ENCODE data around the gene C19orf44. TPM values are rescaled to one million over a fixed set of nuclear protein-coding genes. Genes with fewer than 3 reads are reported as not detected.
"Not testable (repeated sequence)": the region's sequence is repeated elsewhere in the genome, so short reads cannot be mapped to it uniquely, and the experiment has no call there.

The C19orf44 gene
- polyA plus RNA-seq, 1 donor (not counting 4 experiments of a cell fraction or from before 2014, with no cell fraction given), result 2.7 TPM

DNA sequence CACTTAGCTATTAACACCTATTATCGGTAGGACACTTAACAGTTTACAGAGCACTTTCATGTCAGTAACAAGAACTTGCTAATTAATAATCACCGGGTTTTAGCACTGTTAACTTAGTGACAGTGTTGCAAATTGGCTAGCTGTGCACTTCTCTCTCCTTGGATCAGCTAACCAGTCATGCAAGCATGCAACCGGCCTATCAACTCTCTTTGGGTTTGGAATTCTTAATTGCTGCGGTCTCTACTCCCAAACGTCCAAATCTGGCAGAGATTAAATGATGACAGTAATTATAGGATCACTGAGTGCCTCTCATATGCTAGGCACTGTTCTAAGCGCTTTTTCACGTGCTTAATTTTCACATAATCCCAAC, 25.7 kb upstream of the C19orf44 start:
- FAIRE-seq (peak; percentile 26), DNase-seq (ENCODE audit: low read depth, low spot score) (no peak)
- Histone ChIP-seq H3K9ac (ENCODE audit: control insufficient read depth, extremely low read depth, insufficient read depth, low read length) (peak overlapping the region; percentile 84), H3K4me2 (ENCODE audit: control insufficient read depth, extremely low read depth, insufficient read depth, low read depth, low read length) (peak overlapping the region; percentile 94), H2AFZ (ENCODE audit: control insufficient read depth, low read length) (no peak overlapping the region), H3K27me3 (ENCODE audit: control insufficient read depth, extremely low read depth, insufficient read depth, low read length) (no peaks in the 10 kb centered on the region), H3K9me3 (ENCODE audit: control insufficient read depth, low read depth, low read length) (no peaks in the 10 kb centered on the region), H3K4me3 (ENCODE audit: control insufficient read depth in 2 of 3, extremely low read depth in 1 of 3, insufficient read depth in 2 of 3, low read depth in 1 of 3, low read length in 3 of 3) (peak overlapping the region; percentile 59 to 91 (median 76)), H3K27ac (ENCODE audit: control insufficient read depth, insufficient read depth, low read length) (peak overlapping the region; percentile 66), H3K9me1 (ENCODE audit: control insufficient read depth, extremely low read depth, insufficient read depth, low read length) (no peaks in the 10 kb centered on the region), H4K20me1 (ENCODE audit: control insufficient read depth, extremely low read depth, insufficient read depth, low read length) (peaks cover 5% of the 10 kb centered on the region), H3K36me3 (ENCODE audit: control insufficient read depth in 2 of 2, extremely low read depth in 1 of 2, insufficient read depth in 2 of 2, low read length in 2 of 2) (peaks cover 0 to 4% of the 10 kb centered on the region in 2 experiments), H3K79me2 (ENCODE audit: control insufficient read depth, insufficient read depth, low read length) (peaks cover 53% of the 10 kb centered on the region), H3K4me1 (ENCODE audit: control insufficient read depth, extremely low read depth, insufficient read depth, low read length) (peaks cover 16% of the 10 kb centered on the region)
- no peak for TF ChIP-seq EZH2 (IDR thresholded peaks at IDR 0.05; ENCODE audit: low read length)
- dilution Hi-C loops (cut with MboI; ENCODE audit: extremely low pct_ligation_motif_present, low sequenced_read_pairs), result no loop called here

DNA sequence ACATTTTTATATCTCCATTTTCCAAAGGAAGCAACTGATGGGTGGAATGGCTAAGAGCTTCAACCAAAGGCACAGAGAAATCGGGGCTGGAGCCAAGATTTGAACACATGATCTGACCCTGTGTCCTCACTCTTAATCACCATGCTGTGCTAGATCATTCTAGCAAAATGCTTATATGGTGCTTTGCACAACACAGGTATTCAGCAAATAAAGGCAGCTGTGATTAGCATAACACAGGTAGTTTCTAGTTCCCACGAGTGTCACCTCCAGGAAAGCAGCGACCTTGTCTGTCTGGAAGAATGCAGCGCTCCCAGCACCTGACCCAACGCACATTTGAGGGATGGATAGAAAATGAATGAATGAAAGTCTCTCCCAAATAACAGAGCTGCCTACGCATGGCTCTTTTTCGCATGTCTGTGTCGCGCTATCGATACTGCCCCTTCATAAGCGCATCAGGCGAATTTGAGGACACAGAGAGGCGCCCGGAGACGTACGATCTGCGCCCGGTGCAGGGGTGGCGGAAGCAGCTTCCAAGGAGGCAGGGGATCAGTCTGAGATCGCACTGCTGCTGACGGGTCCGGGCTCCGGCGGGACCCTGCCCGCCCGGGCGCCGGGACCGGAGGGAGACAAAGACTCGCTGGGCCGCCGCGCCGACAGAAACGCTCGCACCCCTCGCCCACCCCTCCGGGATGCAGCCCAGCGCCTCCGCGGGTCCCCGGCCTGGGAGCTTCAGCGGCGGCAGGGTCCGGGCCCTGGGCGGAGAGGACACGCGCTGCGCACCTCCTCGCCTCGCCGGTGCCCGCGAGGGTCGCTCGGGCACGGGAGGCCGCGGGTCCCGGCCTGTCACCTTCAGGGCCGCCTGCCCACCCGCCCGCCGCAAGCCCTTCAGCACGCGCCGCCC, 25.0 kb upstream of the C19orf44 start:
- DNase-seq (ENCODE audit: low read depth, low spot score), result no peak

GRCh38 chr19:16472559-16472899, 23.7 kb upstream of the C19orf44 start:
- Histone ChIP-seq H3K4me1 (ENCODE audit: control insufficient read depth, extremely low read depth, insufficient read depth, low read length) (peaks cover 16% of the 10 kb centered on the region), H3K4me2 (ENCODE audit: control insufficient read depth, extremely low read depth, insufficient read depth, low read depth, low read length) (peak overlapping the region; percentile 94), H3K79me2 (ENCODE audit: control insufficient read depth, insufficient read depth, low read length) (peaks cover 36% of the 10 kb centered on the region), H2AFZ (ENCODE audit: control insufficient read depth, low read length) (peak overlapping the region; percentile 99), H3K4me3 (ENCODE audit: control insufficient read depth in 2 of 3, extremely low read depth in 1 of 3, insufficient read depth in 2 of 3, low read depth in 1 of 3, low read length in 3 of 3) (peak overlapping the region; percentile 73 to 91 (median 80))
- DNase-seq (ENCODE audit: low read depth, low spot score); H3K9me3 ChIP-seq (ENCODE audit: control insufficient read depth, low read depth, low read length); H3K27me3 ChIP-seq (ENCODE audit: control insufficient read depth, extremely low read depth, insufficient read depth, low read length); H3K27ac ChIP-seq (ENCODE audit: control insufficient read depth, insufficient read depth, low read length); H4K20me1 ChIP-seq (ENCODE audit: control insufficient read depth, extremely low read depth, insufficient read depth, low read length); H3K9ac ChIP-seq (ENCODE audit: control insufficient read depth, extremely low read depth, insufficient read depth, low read length); H3K9me1 ChIP-seq (ENCODE audit: control insufficient read depth, extremely low read depth, insufficient read depth, low read length); FAIRE-seq; dilution Hi-C loops (cut with MboI; ENCODE audit: extremely low pct_ligation_motif_present, low sequenced_read_pairs); H3K36me3 ChIP-seq (ENCODE audit: control insufficient read depth in 2 of 2, extremely low read depth in 1 of 2, insufficient read depth in 2 of 2, low read length in 2 of 2): not testable (repeated sequence)

More for the DNA sequence above, 25.0 kb upstream of the C19orf44 start:
- H3K4me3 ChIP-seq (ENCODE audit: control insufficient read depth in 2 of 3, extremely low read depth in 1 of 3, insufficient read depth in 2 of 3, low read depth in 1 of 3, low read length in 3 of 3), result peak overlapping the region; percentile 59 to 91 (median 76)
- no peaks in the 10 kb centered on the region for H3K27me3 ChIP-seq (ENCODE audit: control insufficient read depth, extremely low read depth, insufficient read depth, low read length)
- H3K79me2 ChIP-seq (ENCODE audit: control insufficient read depth, insufficient read depth, low read length), result peaks cover 48% of the 10 kb centered on the region
- dilution Hi-C loops (cut with MboI; ENCODE audit: extremely low pct_ligation_motif_present, low sequenced_read_pairs), result no loop called here
- peaks cover 5% of the 10 kb centered on the region for H4K20me1 ChIP-seq (ENCODE audit: control insufficient read depth, extremely low read depth, insufficient read depth, low read length)
- no peaks in the 10 kb centered on the region for H3K9me3 ChIP-seq (ENCODE audit: control insufficient read depth, low read depth, low read length)
- TF ChIP-seq CTCF (optimal IDR thresholded peaks at IDR 0.05 in 1 of 3, IDR thresholded peaks at IDR 0.05 in 1 of 3, conservative IDR thresholded peaks at IDR 0.05 in 1 of 3; ENCODE audit: extremely low read depth in 1 of 3, insufficient read depth in 2 of 3, low read length in 3 of 3), result no peak
- no peak for TF ChIP-seq EZH2 (IDR thresholded peaks at IDR 0.05; ENCODE audit: low read length)
- peaks cover 0 to 4% of the 10 kb centered on the region in 2 experiments for H3K36me3 ChIP-seq (ENCODE audit: control insufficient read depth in 2 of 2, extremely low read depth in 1 of 2, insufficient read depth in 2 of 2, low read length in 2 of 2)
- peaks cover 16% of the 10 kb centered on the region for H3K4me1 ChIP-seq (ENCODE audit: control insufficient read depth, extremely low read depth, insufficient read depth, low read length)
- no peaks in the 10 kb centered on the region for H3K9me1 ChIP-seq (ENCODE audit: control insufficient read depth, extremely low read depth, insufficient read depth, low read length)
- peak; percentile 61 for FAIRE-seq
- peak overlapping the region; percentile 66 for H3K27ac ChIP-seq (ENCODE audit: control insufficient read depth, insufficient read depth, low read length)
- H3K9ac ChIP-seq (ENCODE audit: control insufficient read depth, extremely low read depth, insufficient read depth, low read length), result peak overlapping the region; percentile 84
- H2AFZ ChIP-seq (ENCODE audit: control insufficient read depth, low read length), result peak overlapping the region; percentile 8
- peak overlapping the region; percentile 94 for H3K4me2 ChIP-seq (ENCODE audit: control insufficient read depth, extremely low read depth, insufficient read depth, low read depth, low read length)
